ENCODE data around the gene C1QTNF3.
"Not testable (repeated sequence)": the region's sequence is repeated elsewhere in the genome, so short reads cannot be mapped to it uniquely, and the experiment has no call there.

C1QTNF3 gene

DNA sequence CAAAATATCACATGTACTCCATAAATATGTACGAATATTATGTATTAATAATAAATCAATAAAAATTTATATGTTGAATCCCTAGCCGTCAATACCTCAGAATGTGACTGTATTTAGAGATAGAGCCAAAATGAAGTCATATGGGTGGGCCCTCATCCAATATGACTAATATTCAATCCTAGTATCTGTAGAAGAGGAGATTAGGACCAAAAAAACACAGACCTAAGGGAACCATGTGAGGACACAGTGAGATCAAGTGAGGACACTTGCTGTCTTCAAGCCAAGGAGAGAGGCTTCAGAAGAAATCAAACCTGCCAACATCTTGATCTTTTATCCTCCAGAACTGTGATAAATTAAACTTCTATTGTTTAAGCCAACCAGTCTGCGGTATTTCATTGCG, 31.5 kb downstream of the C1QTNF3 start:
- no CpG with 5 or more reads among the region's 4 CpGs for WGBS (ENCODE audit: insufficient coverage, insufficient read length)

DNA sequence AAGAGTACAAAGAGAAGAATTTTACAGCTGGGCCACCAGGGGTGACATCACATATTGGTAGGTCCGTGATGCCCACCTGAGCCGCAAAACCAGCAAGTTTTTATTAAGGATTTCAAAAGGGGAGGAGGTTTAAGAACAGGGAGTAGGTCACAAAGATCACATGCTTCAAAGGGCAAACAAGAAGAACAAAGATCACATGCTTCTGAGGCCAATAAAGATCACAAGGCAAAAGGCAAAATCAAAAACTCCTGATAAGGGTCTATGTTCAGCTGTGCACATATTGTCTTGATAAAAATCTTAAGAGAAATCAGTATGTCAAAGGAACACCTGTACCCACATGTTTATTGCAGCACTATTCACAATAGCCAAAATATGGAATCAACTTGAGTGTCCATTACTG, 32.9 kb downstream of the C1QTNF3 start:
- not testable (repeated sequence) for H3K27ac ChIP-seq (ENCODE audit: low read length); H3K9me3 ChIP-seq (ENCODE audit: control insufficient read depth, insufficient read depth, low read length); H3K36me3 ChIP-seq (ENCODE audit: control insufficient read depth, insufficient read depth, low read length); H3K27me3 ChIP-seq (ENCODE audit: control insufficient read depth, insufficient read depth, low read length); H3K4me3 ChIP-seq (ENCODE audit: low read length); DNase-seq (ENCODE audit: low read depth, low spot score); H3K4me1 ChIP-seq (ENCODE audit: control insufficient read depth, insufficient read depth, low read length)
- no CpG with 5 or more reads among the region's 2 CpGs for WGBS (ENCODE audit: insufficient coverage, insufficient read length)

More for the DNA sequence above, 31.5 kb downstream of the C1QTNF3 start:
- DNase-seq (ENCODE audit: low read depth, low spot score), result no peak
- no peak overlapping the region for H3K27ac ChIP-seq (ENCODE audit: low read length)
- H3K9me3 ChIP-seq (ENCODE audit: control insufficient read depth, insufficient read depth, low read length), result no peaks in the 10 kb centered on the region
- no peaks in the 10 kb centered on the region for H3K27me3 ChIP-seq (ENCODE audit: control insufficient read depth, insufficient read depth, low read length)
- H3K4me1 ChIP-seq (ENCODE audit: control insufficient read depth, insufficient read depth, low read length), result no peaks in the 10 kb centered on the region
- H3K36me3 ChIP-seq (ENCODE audit: control insufficient read depth, insufficient read depth, low read length), result no peaks in the 10 kb centered on the region
- H3K4me3 ChIP-seq (ENCODE audit: low read length), result no peak overlapping the region

DNA sequence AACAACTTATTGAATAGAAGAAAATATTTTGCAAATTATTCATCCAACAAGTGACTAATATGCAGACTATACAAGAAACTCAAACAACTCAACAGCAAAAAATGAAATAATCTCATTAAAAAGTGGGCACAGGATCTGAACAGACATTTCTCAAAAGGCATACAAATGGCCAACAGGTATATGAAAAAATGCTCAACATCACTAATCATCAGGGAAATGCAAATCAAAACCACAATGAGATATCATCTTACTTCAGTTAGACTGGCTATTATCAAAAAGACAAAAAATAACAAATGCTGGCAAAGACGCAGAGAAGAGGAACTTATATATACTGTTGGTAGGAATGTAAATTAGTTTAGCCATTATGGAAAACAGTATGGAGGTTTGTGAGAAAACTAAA, 33.4 kb downstream of the C1QTNF3 start:
- H3K9me3 ChIP-seq (ENCODE audit: control insufficient read depth, insufficient read depth, low read length), result no peaks in the 10 kb centered on the region
- no peaks in the 10 kb centered on the region for H3K27me3 ChIP-seq (ENCODE audit: control insufficient read depth, insufficient read depth, low read length)
- no peaks in the 10 kb centered on the region for H3K36me3 ChIP-seq (ENCODE audit: control insufficient read depth, insufficient read depth, low read length)
- WGBS (ENCODE audit: insufficient coverage, insufficient read length), result no CpG with 5 or more reads among the region's 1 CpG
- H3K4me3 ChIP-seq (ENCODE audit: low read length), result no peak overlapping the region
- DNase-seq (ENCODE audit: low read depth, low spot score), result no peak
- no peaks in the 10 kb centered on the region for H3K4me1 ChIP-seq (ENCODE audit: control insufficient read depth, insufficient read depth, low read length)
- H3K27ac ChIP-seq (ENCODE audit: low read length), result no peak overlapping the region

DNA sequence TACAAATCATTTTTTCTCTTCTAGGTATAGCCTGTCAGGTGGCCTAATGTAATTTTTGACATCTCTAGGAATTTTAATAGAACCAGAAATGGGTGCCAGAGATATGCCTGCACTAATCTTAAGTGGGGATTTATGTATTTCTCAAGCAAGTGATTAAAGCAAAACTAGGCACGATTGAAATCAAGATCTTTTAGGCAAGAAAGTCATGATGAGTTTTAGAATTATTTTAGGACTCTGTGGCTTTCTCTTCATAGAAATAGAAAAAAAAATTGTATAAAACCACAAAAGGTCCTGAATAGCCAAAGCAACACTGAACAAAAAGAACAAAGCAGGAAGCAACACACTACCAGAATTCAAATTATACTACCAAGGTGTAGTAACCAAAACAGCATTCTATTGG, 34.2 kb downstream of the C1QTNF3 start:
- H3K27me3 ChIP-seq (ENCODE audit: control insufficient read depth, insufficient read depth, low read length), result no peaks in the 10 kb centered on the region
- no peak for DNase-seq (ENCODE audit: low read depth, low spot score)
- WGBS (ENCODE audit: insufficient coverage, insufficient read length), result no CpG with 5 or more reads among the region's 1 CpG

DNA sequence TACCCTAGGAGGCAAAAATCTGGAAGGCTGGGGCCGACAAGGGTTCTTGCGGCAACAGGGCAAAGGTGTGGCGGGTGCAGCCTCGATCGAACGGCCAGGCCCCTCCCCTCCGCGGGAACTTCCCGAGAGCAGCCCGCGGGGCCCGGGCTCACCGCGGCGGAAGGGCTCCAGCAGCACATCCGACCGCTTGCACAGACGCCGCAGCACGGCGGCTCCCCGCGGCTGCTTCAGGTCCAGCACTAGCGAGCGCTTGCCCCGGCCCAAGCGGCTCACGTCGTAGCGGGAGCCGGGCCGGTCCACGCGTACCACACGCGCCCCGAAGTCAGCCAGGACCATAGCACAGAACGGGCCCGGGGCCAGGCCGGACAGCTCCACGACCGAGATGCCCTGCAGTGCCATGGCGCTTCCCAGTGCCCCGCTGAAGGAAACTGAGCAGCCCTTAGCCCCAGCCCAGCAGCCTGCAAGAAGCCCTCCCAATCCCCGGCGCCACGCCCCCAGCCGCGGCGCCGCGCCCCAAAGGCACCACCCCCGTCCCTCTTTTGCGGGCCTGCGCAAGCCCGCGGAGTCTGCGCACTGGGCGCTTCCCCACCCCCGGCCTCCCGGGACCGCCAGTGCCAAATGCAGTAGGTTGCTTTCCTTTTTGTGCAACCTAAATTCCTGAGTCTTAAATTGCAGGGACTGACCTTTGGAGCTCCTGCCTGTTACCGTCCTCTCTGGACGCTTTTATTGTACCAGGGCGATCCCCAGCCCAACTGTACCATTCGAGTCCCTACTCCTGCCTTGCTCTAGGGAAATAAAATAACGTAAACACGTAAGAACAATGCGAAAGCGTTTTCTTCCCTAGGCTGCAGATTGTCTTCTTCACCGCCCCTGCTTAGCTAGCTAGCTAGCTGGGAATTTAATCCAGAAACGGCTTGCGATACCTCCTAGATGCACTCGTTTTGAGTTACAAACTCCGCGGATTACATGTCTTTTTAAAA, 35.1 kb downstream of the C1QTNF3 start, which contains the start of gene AMACR:
AMACR (minus strand) TSS at position 430 of the 980 bp plus-strand sequence; CDS start at position 399, 31 bp downstream.
- peaks cover 3% of the 10 kb centered on the region; the same call in 1 of the 2 replicates for H3K36me3 ChIP-seq (ENCODE audit: control insufficient read depth, insufficient read depth, low read length)
- no CpG with 5 or more reads among the region's 76 CpGs for WGBS (ENCODE audit: insufficient coverage, insufficient read length)
- H3K9me3 ChIP-seq (ENCODE audit: control insufficient read depth, insufficient read depth, low read length), result no peaks in the 10 kb centered on the region
- no peaks in the 10 kb centered on the region for H3K4me1 ChIP-seq (ENCODE audit: control insufficient read depth, insufficient read depth, low read length)
- H3K27ac ChIP-seq (ENCODE audit: low read length), result no peak within 1 kb of the TSS
- H3K27me3 ChIP-seq (ENCODE audit: control insufficient read depth, insufficient read depth, low read length), result no peaks in the 10 kb centered on the region
- H3K4me3 ChIP-seq (ENCODE audit: low read length), result peak within 1 kb of the TSS; percentile 79; the same call in 1 of the 2 replicates
- DNase-seq (ENCODE audit: low read depth, low spot score), result peak; percentile 60

More for the DNA sequence above, 34.2 kb downstream of the C1QTNF3 start:
- Histone ChIP-seq H3K4me1 (ENCODE audit: control insufficient read depth, insufficient read depth, low read length) (no peaks in the 10 kb centered on the region), H3K36me3 (ENCODE audit: control insufficient read depth, insufficient read depth, low read length) (peaks cover under 1% of the 10 kb centered on the region; the same call in 1 of the 2 replicates), H3K27ac (ENCODE audit: low read length) (no peak overlapping the region), H3K9me3 (ENCODE audit: control insufficient read depth, insufficient read depth, low read length) (no peaks in the 10 kb centered on the region), H3K4me3 (ENCODE audit: low read length) (no peak overlapping the region)

DNA sequence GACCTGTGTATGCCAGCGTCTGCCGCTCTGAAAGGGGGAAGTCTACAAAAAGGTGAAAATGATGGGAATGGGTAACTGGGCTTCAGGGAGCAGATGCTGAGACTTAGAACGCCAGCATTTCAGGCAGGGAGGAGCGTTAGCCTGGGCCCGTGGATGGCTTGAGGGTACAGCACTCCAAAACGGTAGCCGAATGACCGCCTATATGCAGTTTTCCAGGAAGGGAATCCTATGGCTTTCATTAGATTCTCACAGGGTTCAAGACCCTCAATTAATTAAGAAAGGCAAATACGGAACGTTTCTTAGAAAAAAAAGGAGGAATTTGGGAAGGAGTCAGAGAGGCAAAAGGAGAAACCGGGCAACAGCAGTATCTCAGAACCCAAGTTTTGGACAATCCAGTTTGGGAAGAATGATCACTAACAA, 35.8 kb downstream of the C1QTNF3 start:
- no peaks in the 10 kb centered on the region for H3K4me1 ChIP-seq (ENCODE audit: control insufficient read depth, insufficient read depth, low read length)
- WGBS (ENCODE audit: insufficient coverage, insufficient read length), result no CpG with 5 or more reads among the region's 11 CpGs
- H3K36me3 ChIP-seq (ENCODE audit: control insufficient read depth, insufficient read depth, low read length), result peaks cover 3% of the 10 kb centered on the region; the same call in 1 of the 2 replicates
- H3K4me3 ChIP-seq (ENCODE audit: low read length), result peak overlapping the region; percentile 79; the same call in 1 of the 2 replicates
- H3K27ac ChIP-seq (ENCODE audit: low read length), result no peak overlapping the region
- no peak for DNase-seq (ENCODE audit: low read depth, low spot score)
- no peaks in the 10 kb centered on the region for H3K9me3 ChIP-seq (ENCODE audit: control insufficient read depth, insufficient read depth, low read length)
- H3K27me3 ChIP-seq (ENCODE audit: control insufficient read depth, insufficient read depth, low read length), result no peaks in the 10 kb centered on the region

DNA sequence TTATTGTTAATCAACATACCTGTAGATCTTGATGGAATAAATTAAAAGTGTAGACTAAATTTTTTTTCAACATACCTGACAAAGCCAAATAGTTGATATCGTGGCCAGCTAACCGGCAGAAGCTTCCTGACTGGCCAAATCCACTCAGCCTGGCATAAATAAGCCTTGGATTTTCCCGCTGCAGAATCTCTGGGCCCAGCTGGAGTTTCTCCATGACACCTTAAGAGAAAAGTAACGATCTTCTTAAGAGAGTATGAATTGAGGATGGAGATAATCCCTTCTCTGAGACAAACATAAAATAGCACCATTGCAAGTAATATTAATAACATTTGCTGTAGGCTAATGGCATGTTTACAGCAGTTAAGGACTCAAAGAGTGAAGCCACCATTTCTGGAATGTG, 37.3 kb downstream of the C1QTNF3 start:
- Histone ChIP-seq H3K27ac (ENCODE audit: low read length) (no peak overlapping the region), H3K4me3 (ENCODE audit: low read length) (no peak overlapping the region)

DNA sequence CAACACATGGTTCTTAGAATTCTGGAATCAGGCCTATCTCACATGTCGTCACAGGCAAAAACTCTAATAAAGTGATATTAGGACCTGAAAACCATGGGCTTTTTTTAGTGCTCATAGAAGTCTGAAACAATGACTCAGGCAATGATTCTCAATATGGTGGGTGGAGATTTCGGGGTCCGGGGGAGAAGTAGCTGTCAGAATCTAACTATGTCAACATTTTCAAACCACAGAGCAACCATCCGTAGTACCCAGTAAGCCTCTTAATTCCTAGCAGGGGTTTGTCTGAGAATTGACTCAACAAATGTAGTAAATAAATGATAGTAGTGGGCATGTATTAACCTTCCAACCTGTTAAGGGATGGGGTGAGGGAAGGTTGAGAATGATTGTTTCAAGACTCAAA, 37.8 kb downstream of the C1QTNF3 start:
- H3K9me3 ChIP-seq (ENCODE audit: control insufficient read depth, insufficient read depth, low read length), result no peaks in the 10 kb centered on the region
- H3K4me1 ChIP-seq (ENCODE audit: control insufficient read depth, insufficient read depth, low read length), result no peaks in the 10 kb centered on the region
- peaks cover 3% of the 10 kb centered on the region; the same call in 1 of the 2 replicates for H3K36me3 ChIP-seq (ENCODE audit: control insufficient read depth, insufficient read depth, low read length)
- H3K27ac ChIP-seq (ENCODE audit: low read length), result no peak overlapping the region
- no peak overlapping the region for H3K4me3 ChIP-seq (ENCODE audit: low read length)
- DNase-seq (ENCODE audit: low read depth, low spot score), result no peak
- H3K27me3 ChIP-seq (ENCODE audit: control insufficient read depth, insufficient read depth, low read length), result no peaks in the 10 kb centered on the region
- no CpG with 5 or more reads among the region's 4 CpGs for WGBS (ENCODE audit: insufficient coverage, insufficient read length)

More for the DNA sequence above, 37.3 kb downstream of the C1QTNF3 start:
- H3K4me1 ChIP-seq (ENCODE audit: control insufficient read depth, insufficient read depth, low read length), result no peaks in the 10 kb centered on the region
- WGBS (ENCODE audit: insufficient coverage, insufficient read length), result no CpG with 5 or more reads among the region's 4 CpGs
- H3K27me3 ChIP-seq (ENCODE audit: control insufficient read depth, insufficient read depth, low read length), result no peaks in the 10 kb centered on the region
- no peaks in the 10 kb centered on the region for H3K9me3 ChIP-seq (ENCODE audit: control insufficient read depth, insufficient read depth, low read length)
- peaks cover 3% of the 10 kb centered on the region; the same call in 1 of the 2 replicates for H3K36me3 ChIP-seq (ENCODE audit: control insufficient read depth, insufficient read depth, low read length)
- no peak for DNase-seq (ENCODE audit: low read depth, low spot score)

DNA sequence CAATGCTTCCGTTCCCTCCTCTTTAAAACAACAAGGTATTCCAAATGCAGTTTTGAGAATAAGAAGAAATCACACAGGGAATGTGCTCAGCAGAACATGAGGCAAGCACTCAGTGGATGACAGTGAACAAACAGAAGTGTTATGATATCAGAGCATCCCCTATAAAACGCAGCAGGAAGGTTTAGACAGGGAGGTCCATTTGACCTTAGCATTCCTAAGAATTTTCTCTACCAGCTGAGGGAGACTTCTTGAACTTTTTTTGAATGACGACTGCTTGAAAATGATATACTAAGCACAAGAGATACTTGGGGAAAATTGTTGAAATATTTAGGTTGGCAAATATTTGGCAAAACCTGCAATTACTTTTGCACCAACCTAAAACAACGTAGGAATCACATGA, 39.1 kb downstream of the C1QTNF3 start:
- no peak overlapping the region for H3K27ac ChIP-seq (ENCODE audit: low read length)
- no CpG with 5 or more reads among the region's 4 CpGs for WGBS (ENCODE audit: insufficient coverage, insufficient read length)
- H3K4me3 ChIP-seq (ENCODE audit: low read length), result no peak overlapping the region
- H3K9me3 ChIP-seq (ENCODE audit: control insufficient read depth, insufficient read depth, low read length), result no peaks in the 10 kb centered on the region
- H3K4me1 ChIP-seq (ENCODE audit: control insufficient read depth, insufficient read depth, low read length), result no peaks in the 10 kb centered on the region
- H3K36me3 ChIP-seq (ENCODE audit: control insufficient read depth, insufficient read depth, low read length), result peaks cover 3% of the 10 kb centered on the region; the same call in 1 of the 2 replicates
- DNase-seq (ENCODE audit: low read depth, low spot score), result no peak
- no peaks in the 10 kb centered on the region for H3K27me3 ChIP-seq (ENCODE audit: control insufficient read depth, insufficient read depth, low read length)

DNA sequence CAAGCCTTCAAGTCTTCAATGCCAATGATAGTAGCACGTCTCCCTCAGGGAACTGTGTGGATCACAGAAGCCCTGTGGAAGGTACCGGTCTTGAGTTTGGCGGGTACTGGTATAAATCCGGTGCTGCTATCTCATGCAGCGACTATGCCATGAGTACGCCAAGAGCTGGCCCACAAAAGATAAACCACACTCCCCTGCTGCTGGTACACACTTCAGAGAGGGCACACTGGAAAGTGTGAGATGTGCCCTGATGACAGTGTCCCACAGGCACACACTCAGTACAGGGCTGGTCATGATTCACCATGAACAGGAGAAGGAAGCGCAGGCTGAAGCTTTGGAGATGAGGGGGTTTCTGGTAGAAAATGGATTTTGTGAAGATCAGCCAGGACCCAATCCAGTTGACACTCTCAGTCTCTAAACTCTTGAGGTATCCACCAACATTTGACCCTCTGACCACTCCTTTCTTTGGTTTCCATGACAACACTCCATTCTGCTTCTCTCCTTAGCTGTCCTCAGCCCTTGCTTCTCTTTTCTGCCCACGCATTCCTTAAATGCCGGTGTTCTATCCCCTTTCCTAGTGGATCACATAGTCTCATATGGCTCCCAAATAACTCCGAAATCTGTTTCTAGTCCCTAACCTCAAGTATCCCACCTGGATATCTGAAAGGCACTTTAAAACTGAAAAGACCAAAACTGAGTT, 40.2 kb downstream of the C1QTNF3 start:
- H3K4me3 ChIP-seq (ENCODE audit: low read length), result no peak overlapping the region
- H3K4me1 ChIP-seq (ENCODE audit: control insufficient read depth, insufficient read depth, low read length), result no peaks in the 10 kb centered on the region
- H3K27me3 ChIP-seq (ENCODE audit: control insufficient read depth, insufficient read depth, low read length), result no peaks in the 10 kb centered on the region
- peaks cover 3% of the 10 kb centered on the region; the same call in 1 of the 2 replicates for H3K36me3 ChIP-seq (ENCODE audit: control insufficient read depth, insufficient read depth, low read length)
- no CpG with 5 or more reads among the region's 10 CpGs for WGBS (ENCODE audit: insufficient coverage, insufficient read length)
- DNase-seq (ENCODE audit: low read depth, low spot score), result no peak
- H3K9me3 ChIP-seq (ENCODE audit: control insufficient read depth, insufficient read depth, low read length), result no peaks in the 10 kb centered on the region
- no peak overlapping the region for H3K27ac ChIP-seq (ENCODE audit: low read length)

All from iPS DF 6.9 (cell line).